ENCODE data around the gene BTAF1.

The BTAF1 gene

GRCh38 chr10:91908337-91909116 is 15.0 kb upstream of the BTAF1 start:
- DNase-seq, result peak; percentile 76

DNA sequence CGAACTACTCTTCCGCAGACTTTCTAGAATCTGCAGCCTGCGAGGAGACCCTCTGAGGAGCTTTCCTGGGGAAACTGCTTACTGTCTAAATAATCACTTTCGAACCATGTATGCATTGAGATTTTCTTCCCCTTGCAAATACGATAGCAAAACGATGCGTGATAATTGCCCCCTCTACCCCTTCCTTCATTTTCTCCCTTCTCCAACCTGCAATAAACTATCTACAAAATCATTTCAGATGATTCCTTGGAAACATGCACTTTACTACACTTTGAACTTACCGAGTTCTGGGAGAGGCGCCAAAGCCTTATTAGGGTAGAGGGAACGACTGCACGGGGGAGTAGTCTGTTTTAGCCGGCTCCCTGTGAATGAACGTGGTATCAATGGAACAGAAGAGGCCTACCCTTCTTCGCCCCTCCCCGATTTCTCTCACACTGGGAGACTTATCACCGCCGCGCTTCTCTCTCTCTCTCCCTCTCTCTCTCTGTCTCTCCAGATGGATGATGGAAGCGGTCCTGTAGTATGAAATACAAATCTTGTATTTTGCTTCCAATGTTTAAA is 14.4 kb upstream of the BTAF1 start, which contains the start of gene FGFBP3:
TSS of gene FGFBP3 (minus strand) at position 370 of the 561 bp plus-strand sequence. CDS start 517 bp downstream, outside the sequence.
- DNase-seq, result peak; percentile 52

GRCh38 chr10:91910467-91910866 is 13.1 kb upstream of the BTAF1 start:
- DNase-seq, result no peak

DNA sequence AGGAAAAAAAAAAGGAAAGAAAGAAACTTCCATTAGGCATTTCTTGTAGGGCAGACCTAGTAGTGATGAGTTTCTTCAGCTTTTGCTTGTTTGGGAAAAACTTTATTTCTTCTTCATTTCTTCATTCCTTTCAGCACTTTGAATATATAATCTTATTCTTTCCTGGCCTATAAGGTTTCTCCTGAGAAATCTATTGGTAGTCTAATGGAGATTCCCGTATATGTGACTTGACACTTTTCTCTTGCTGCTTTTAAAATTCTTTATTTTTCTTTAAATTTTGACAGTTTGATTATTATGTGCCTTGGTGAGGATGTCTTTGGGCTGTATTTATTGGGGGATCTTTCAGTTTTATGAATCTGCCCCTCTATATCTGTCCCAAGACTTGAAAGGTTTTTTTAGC is 3.9 kb upstream of the BTAF1 start:
- no peak for DNase-seq

DNA sequence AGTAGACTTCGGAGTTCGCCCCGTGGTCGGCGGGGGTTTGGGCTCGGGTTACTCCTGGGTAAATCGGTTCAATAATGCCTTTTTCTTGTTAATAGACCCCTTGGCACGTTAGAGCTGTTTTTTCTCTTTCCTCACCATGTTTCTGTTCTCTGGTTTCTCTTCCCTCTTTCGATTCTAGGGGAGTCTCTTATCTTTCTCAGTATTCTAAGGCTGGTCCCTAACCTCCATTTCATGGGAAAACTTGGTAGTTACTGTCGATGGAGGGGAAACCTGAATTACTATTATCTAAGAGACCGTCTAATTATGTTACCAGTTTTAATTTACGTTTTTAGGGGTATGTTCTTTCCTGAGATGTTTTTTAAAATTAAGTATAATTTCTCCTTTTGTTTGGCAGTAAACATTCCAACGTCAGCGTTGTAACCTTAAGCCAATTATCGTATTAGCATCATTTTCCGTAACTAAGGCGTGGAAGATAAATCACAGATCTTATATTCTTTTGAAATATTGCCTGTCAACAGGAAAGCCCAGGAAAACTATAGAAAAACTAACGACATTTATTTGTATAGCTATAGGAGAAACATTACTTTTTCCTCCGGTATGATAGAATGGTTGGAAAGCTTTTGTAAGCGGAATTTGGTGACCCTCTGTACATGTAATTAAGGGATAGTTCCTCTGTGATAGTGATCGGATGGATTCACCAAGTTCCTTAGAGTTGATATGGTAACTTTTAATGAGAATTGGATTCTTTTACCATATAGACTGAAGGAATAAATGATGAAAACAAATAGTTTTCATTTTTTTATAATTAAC is 847 bp downstream of the BTAF1 start:
- no peak for DNase-seq

GRCh38 chr10:91925022-91925320 is 1.4 kb downstream of the BTAF1 start:
- no peak for DNase-seq

- no peak for DNase-seq
Observed at GRCh38 chr10:91930939-91931338, 7.4 kb downstream of the BTAF1 start.

GRCh38 chr10:91931526-91932190 is 8.1 kb downstream of the BTAF1 start:
- no peak for DNase-seq

GRCh38 chr10:91932737-91933136 is 9.2 kb downstream of the BTAF1 start:
- no peak for DNase-seq

DNA sequence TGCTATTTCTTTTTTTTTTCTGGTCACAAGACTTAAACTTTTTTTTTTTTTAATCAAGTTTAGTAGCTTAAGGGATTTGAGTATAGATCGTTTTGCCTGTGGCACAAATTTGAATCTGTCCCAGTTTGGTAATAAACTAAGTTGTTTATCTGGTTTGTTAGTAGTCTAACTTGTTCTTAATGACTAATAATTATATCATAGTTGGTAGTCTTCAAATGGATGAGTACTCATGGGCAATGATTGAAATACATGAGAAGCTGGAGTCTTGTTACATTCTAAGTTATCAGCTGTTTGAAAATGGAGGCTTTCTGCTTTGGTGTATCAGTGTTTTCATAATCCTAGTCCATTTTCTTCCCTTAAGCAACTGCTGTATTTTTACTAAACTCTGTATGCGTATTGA is 12.3 kb downstream of the BTAF1 start:
- no peak for DNase-seq

DNA sequence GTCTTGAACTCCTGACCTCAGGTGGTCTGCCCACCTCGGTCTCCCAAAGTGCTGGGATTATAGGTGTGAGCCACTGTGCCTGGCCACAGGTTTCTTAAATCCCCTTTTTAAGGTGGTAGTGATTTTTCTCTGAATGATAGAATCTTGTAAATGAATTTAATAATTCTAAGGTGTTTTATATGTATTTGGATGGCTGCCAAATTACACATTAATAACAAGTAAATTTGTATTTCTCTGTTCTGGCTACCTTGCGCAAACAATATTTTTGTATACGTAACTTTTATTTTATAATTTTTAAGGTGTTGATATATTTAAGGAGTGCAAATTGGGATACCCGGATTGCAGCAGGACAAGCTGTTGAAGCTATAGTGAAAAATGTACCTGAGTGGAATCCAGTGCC is 16.1 kb downstream of the BTAF1 start:
- DNase-seq, result no peak

GRCh38 chr10:91941426-91941825 is 17.9 kb downstream of the BTAF1 start:
- no peak for DNase-seq

- DNase-seq, result peak; percentile 28
Observed at GRCh38 chr10:91944880-91945630, 21.5 kb downstream of the BTAF1 start.

DNA sequence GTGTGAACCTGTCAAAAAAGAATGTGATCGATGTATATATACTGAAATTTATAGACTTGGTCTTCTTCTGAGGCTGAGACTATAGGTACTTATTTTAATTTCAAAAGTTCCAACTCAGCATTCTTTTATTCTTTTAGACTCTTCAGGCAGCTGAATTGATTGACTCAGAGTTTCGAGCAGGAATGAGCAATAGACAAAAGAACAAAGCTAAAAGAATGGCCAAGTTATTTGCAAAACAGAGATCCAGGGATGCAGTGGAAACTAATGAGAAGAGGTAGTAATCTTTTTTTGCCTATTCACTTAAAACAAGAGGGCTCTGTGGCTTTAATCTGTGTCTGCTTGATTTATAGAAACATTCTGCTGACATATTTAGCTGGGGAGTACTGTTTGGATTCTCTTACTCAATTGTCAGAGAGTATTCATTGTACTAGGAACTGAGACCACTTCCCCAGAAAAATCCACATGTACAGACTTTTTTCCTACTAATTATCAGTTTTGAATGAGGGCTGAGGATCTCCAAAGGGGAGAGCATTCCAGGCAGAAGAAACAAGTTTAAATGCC is 30.1 kb downstream of the BTAF1 start:
- no peak for DNase-seq

- no peak for DNase-seq
Observed at GRCh38 chr10:91955114-91955513, 31.5 kb downstream of the BTAF1 start.

- no peak for DNase-seq
Observed at GRCh38 chr10:91957091-91957490, 33.5 kb downstream of the BTAF1 start.

- no peak for DNase-seq
Observed at GRCh38 chr10:91969297-91969696, 45.7 kb downstream of the BTAF1 start.

DNA sequence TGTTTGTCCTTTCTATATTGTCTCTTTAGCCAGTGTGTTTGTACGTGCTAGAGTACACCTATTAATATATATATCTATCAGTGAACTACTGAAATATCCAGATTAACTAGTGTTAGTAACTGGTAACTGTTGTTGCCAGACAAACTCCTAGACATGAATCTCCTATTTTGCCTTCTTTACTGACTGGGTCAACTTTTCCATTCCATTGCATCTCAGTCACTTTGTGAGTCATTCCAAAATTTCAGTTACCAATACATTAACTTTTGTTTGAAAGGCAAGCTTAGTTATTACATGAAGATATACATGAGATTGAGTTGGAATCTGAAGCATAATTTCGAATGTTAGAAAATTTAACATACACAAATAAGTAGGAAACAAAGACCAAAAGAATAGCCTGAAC is 51.4 kb downstream of the BTAF1 start:
- DNase-seq, result no peak

- DNase-seq, result peak; percentile 7
Observed at GRCh38 chr10:91975438-91975837, 51.9 kb downstream of the BTAF1 start.

- DNase-seq, result no peak
Observed at GRCh38 chr10:91976317-91977051, 52.9 kb downstream of the BTAF1 start.

- DNase-seq, result no peak
Observed at GRCh38 chr10:91977491-91977890, 53.9 kb downstream of the BTAF1 start.

DNA sequence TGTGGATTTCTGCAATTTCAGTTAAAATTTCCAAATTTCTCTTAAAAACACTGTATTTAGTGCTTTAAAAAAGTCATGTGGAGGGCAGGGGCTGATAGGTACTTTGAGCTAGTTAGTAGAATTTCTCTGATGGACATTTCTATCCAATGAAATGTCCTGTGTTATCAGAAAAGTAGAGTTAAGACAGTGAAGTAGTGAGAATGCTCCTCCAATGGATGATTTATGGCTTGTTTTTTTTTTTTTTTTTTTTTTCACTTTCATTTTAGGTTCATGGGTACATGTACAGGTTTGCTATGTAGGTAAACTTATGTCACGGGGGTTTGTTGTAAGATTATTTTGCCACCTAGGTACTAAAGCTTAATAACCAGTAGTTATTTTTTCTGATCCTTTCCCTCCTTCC is 55.0 kb downstream of the BTAF1 start:
- no peak for DNase-seq
